PC-3 (cell line): Measurements from ENCODE around the gene SCN2B.

Experiments used
- CTCF ChIP-seq: fragments of 300-600 bp; sonication (generic); conservative IDR thresholded peaks from 2 replicates; pipeline ENCODE4 v1.5.1; 2017; ENCODE audit warnings: antibody characterized with exemption, low read depth, mild to moderate bottlenecking, low read length
- EZH2 ChIP-seq: fragments of 300-600 bp; sonication (generic); IDR thresholded peaks from one replicate; pipeline ENCODE4 v1.6.1; 2017; ENCODE audit warnings: antibody characterized with exemption, mild to moderate bottlenecking, low read length; ENCODE audit not compliant: unreplicated experiment
- EZH2phosphoT487 ChIP-seq: fragments of 300-600 bp; sonication (generic); IDR thresholded peaks from 2 replicates; pipeline ENCODE4 v1.6.1; 2018; ENCODE audit warnings: mild to moderate bottlenecking, antibody characterized with exemption, low read length, borderline replicate concordance

GRCh38 chr11:118212131-118212725 is 35.8 kb upstream of the SCN2B start:
- no peak for TF ChIP-seq CTCF
- no peak for TF ChIP-seq EZH2
- TF ChIP-seq EZH2phosphoT487: no peak
